NCI-H82 treated with DMSO at 0.1 percent for 48 hours (cell line): ENCODE measurements around the gene RCC2.

ENCODE experiments used
- DNase-seq: peaks from one replicate; lab custom pipeline; 2025; ENCODE audit not compliant: unreplicated experiment; lab: John Stamatoyannopoulos, UW

Gene RCC2

DNA sequence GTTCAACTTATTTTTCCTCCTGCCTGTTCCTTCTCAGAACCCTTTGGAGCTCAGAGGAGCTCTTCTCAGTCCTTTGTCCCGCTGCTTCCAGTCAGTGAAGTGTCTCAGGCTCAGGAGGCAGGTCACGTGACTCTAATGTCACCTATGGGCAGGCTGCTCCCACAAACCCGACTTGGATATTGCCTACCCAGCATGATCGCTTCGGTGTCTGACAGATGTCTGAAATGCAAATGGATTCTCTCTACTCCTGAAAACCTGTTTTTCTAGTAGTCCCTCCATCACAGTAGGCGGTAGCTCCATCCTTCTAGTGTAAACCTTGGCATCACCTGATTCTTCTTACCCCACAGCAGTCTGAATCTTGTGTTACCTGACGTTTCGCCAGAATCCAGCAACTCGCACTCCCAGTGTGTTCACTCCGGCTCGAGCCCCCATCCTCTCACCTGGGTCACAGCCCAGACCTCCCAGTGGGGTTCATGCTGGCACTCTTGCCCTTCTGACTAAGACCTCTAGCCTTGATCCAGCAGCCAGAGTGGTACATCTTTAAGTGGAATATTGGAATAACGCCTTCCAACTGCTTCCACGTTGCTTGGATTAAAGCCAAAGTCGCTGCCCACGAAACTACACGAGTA is 62.0 kb downstream of the RCC2 start:
- no peak for DNase-seq

DNA sequence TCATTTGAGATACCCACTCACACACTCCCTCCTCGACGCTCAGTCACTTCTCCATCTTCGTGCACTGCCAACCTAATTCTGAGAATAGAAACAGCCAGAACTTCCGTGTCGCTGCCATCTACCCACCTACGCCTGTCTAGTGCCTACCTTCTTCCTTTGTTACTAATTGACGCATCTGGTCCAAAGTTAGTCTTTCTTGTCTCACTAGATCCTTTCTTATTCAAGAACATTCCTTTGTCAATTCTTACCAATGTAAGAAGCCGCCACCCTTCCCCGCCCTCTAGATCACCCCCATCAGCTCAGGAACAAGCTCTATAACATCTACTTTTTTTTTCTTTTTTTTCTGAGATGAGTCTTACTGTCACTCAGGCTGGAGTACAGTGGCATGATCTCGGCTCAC is 63.8 kb downstream of the RCC2 start:
- no peak for DNase-seq

DNA sequence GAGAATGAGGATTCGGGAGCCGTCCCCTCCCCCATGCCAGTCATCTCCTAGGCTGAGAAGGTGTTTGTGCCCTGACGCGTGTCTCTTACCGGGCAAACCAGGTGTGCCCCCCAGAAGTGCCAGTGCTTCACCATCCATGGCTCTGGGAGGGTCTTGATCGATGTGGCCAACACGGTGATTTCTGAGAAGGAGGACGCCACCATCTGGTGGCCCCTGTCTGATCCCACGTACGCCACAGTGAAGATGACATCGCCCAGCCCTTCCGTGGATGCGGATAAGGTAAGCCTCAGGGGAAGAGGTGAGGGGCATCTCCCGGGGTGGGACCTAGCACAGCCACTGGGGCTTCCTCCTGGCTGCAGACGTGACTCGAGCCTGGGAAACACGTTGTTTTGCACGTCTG is 66.5 kb downstream of the RCC2 start:
- no peak for DNase-seq

DNA sequence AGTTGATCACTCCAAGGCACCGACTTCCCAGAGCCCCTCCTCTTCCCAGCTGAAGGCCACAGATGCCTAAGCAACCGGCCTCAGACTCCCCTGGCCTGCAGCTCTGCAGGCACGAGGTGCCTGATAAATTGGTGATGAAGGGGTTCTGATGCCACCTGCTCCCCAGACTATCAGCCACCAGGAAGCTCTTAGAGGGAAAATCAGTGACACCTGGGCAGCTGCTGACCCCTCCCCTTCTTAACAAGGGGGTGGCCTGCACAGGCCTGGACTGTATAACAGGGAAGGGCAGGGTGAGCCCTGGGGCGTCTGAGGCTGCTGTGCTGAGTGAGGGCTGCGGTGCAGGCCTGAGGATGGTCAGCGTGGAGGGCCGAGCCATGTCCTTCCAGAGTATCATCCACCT is 67.6 kb downstream of the RCC2 start, which contains the start of gene PADI6:
Gene PADI6 (plus strand): TSS at position 301 of the 400 bp plus-strand sequence. CDS start 50 bp downstream, at position 351.
- no peak for DNase-seq

DNA sequence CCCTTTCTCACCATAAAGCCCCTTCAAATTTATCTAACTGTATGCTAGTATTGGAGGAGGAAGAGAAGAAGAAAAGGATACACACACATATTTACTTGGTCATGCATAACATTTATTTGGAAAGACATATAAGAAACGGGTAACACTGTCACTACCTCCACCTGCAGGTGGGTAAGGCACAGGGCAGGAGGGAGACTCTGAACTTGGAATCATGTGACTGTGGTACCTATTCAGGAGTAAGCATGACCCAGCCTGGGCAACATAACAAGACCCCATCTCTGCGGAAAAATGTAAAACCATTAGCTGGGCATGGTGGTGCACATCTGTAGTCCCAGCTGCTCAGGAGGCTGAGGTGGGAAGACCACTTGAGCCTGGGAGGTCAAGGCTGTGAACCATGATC is 68.9 kb downstream of the RCC2 start:
- DNase-seq = no peak

DNA sequence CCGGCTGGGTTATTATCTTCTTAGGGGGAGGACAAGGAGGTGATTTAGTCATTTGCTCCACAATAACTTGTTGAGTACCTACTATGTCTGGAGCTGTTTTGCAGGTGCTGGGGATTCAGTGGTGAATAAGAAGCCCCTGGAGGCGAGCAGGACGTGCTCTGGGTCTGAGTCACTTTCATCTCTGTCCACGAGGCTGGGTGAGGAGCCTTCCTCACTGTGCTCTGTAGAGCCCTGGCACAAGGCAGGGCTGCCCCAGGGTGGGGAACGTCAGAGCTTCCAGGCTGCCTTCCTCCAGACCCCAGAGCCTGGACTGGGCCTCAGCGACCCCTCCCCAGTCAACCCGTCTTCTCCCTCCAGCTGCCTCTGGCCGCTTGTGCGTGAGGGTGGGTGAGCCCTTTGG is 70.0 kb downstream of the RCC2 start:
- DNase-seq = no peak

DNA sequence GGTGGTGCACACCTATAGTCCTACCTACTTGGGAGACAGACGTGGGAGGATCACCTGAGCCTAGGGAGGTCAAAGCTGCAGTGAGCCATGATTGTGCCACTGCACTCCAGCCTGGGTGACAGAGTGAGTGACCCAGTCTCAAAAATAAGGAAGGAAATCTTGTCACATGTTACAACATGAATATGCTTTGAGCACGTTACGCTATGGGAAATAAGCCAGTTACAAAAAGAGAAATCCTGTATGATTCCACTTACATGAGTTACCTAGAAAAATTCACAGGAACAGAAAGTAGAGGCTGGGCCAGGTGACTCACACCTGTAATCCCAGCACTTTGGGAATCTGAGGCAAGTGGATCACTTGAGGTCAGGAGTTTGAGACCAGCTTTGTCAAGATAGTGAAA is 74.2 kb downstream of the RCC2 start:
- DNase-seq = no peak

DNA sequence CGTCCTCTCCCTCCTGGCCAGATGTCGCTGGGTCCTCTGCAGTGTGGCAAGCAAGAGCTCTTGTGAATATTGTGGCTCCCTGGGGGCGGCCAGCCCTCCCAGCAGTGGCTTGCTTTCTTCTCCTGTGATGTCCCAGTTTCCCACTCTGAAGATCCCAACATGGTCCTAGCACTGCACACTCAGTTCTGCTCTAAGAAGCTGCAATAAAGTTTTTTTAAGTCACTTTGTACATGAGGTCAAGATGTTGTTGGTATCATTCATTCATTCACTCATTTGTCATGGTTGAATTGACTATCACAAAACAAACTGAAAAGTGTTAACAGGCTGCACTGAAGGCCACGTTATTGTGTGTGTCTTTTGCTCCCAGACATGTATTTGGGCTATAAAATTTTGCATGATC is 75.7 kb downstream of the RCC2 start:
- DNase-seq = no peak

DNA sequence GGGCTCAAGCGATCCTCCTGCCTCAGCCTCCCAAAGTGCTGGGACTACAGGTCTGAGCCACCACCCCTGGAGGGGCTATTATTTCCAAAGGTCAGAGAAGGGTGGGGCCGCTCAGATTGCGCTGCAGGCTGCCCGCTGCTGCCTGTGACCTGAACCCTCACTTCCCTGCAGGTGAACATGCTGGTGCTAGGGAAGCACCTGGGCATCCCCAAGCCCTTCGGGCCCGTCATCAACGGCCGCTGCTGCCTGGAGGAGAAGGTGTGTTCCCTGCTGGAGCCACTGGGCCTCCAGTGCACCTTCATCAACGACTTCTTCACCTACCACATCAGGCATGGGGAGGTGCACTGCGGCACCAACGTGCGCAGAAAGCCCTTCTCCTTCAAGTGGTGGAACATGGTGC is 76.1 kb downstream of the RCC2 start:
- DNase-seq = no peak

DNA sequence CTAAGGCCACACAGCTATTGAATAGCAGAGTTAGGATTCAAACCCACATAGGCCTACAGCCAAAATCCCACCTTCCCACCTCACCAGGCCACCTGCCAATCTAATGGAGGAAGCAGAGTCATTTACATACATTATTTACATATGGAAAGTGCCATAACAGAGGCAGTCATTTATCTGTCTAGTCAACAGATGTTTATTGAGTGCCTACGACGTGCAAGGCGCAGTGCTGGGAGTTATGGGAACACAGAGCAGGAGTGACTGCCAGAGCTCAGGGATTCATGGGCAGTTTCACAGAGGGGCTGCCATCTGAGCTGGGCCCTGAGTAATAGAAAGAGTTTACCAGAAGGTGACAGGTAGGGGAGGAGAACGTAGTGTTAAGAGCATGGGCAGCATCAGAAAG is 77.8 kb downstream of the RCC2 start:
- DNase-seq = no peak

DNA sequence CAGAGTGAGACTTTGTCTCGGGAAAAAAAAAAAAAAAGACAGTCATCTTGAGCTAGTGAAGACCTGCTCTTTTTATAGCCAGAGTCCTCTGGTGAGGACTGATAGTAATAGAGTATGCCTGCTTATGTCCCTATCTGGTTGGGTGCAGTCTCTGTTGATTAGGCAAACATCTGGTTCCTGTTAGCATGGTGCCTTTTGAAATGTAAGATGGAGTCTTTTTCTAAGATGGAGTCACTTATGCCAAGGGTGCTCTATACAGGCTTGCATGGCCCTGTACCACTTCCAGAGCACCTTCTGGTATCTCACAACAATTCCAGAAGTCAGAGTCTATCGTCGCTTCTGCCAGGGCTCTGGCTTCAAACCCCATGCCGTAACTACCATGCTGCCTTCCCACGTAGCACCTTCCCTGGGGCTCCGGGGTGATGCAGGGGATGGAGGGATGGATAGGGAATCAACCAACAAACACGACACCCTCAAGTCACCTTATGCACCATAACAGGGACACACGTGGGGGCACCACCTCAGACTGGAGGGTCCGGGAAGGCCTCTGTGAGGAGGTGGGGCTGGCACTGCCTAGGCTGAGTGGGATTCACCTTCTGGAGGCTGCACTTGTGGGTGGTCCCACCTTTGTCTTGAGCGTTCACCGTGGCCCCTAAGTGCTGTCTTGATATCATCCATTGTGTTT is 79.1 kb downstream of the RCC2 start:
- no peak for DNase-seq

DNA sequence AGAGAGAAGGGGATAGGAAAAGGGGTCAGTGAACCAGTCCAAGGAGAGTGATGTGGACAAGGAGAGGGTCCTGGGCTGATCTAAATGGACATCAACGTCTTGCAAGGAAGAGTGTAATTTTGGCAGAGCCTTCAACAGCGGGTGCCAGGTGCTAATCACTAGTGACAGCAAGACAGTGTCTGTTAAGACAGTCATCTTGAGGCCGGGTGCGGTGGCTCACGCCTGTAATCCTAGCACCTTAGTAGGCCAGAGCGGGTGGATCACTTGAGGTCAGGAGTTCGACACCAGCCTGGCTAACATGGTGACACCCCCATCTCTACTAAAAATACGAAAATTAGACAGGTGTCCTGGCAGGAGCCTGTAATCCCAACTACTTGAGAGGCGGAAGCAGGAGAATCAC is 79.7 kb downstream of the RCC2 start:
- no peak for DNase-seq

DNA sequence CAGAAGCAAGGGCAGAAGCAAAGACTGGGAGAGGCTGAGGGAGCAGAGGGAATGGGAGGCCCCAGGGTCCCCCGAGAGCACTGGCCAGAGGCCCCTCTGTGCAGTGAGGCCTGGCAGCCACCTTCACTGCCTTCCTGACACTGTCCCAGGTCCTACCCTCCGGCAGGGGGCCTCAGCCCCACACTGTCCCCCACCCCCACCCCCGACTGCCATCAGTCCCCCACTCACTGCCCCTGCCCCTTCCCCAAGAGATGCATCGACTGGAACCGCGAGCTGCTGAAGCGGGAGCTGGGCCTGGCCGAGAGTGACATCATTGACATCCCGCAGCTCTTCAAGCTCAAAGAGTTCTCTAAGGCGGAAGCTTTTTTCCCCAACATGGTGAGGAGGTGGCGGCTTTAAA is 80.4 kb downstream of the RCC2 start:
- no peak for DNase-seq

DNA sequence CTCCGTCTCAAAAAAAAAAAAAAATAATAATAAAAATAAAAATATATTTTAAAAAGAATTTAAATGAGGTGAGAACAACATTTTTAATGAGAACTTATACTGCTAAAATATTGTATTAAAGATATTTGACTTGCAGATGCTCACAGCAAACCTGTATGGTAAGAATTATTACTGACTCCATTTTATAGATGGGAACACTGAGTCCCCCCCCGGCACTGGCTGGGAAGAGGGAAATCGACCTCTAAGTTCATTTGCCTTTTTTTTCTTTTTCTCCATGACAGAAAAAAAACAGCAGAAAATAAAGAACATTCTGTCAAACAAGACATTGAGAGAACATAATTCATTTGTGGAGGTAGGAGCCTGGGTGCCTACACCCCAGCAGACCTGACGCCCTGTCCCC is 80.9 kb downstream of the RCC2 start:
- DNase-seq = no peak
